Neural progenitor cell (in vitro differentiated cells): ENCODE measurements around the gene SLC14A1. TPM values are rescaled to one million over a fixed set of nuclear protein-coding genes. Genes with fewer than 3 reads are reported as not detected.

Source experiments
- DNase-seq: peaks from one replicate; pipeline ENCODE4 v3.0.0-alpha.2; 2016; ENCODE audit warnings: low spot score
- H2AFZ ChIP-seq: fragments of 200-600 bp; sonication (generic); replicated peaks from 2 replicates; pipeline ENCODE4 v1.6.1; 2016; ENCODE audit warnings: antibody characterized with exemption
- H3F3A ChIP-seq: fragments of 200-600 bp; sonication (generic); 2 replicates; pipeline ENCODE4 v1.6.1; 2016; ENCODE audit warnings: antibody characterized with exemption, low read depth
- H3K27ac ChIP-seq: fragments of 200-600 bp; sonication (generic); 2 replicates; pipeline ENCODE4 v1.5.1; 2016; ENCODE audit warnings: mild to moderate bottlenecking
- H3K27me3 ChIP-seq: fragments of 200-600 bp; sonication (generic); 2 replicates; pipeline ENCODE4 v1.6.1; 2016; ENCODE audit warnings: mild to moderate bottlenecking, moderate library complexity
- H3K36me3 ChIP-seq: fragments of 200-600 bp; sonication (generic); 2 replicates; pipeline ENCODE4 v1.5.1; 2016
- H3K4me1 ChIP-seq: fragments of 200-600 bp; sonication (generic); 2 replicates; pipeline ENCODE4 v1.6.1; 2016; ENCODE audit warnings: mixed run types
- H3K4me2 ChIP-seq: fragments of 200-600 bp; sonication (generic); 2 replicates; pipeline ENCODE4 v1.6.1; 2016
- H3K4me3 ChIP-seq: fragments of 200-600 bp; sonication (generic); 2 replicates; pipeline ENCODE4 v1.5.1; 2016
- H3K79me2 ChIP-seq: fragments of 200-600 bp; sonication (generic); 2 replicates; pipeline ENCODE4 v1.6.1; 2016; ENCODE audit warnings: low read depth
- H3K9ac ChIP-seq: fragments of 200-600 bp; sonication (generic); 2 replicates; pipeline ENCODE4 v1.6.1; 2016
- H3K9me3 ChIP-seq: fragments of 200-600 bp; sonication (generic); 2 replicates; pipeline ENCODE4 v1.5.1; 2016; ENCODE audit warnings: low read depth
- H4K20me1 ChIP-seq: fragments of 200-600 bp; sonication (generic); 2 replicates; pipeline ENCODE4 v1.6.1; 2016; ENCODE audit warnings: low read depth
- H3K27ac Mint-ChIP-seq: 3 replicates; pipeline ENCODE4 v1.8.0; 2021; ENCODE audit warnings: mixed read lengths
- H3K27me3 Mint-ChIP-seq: 2 replicates; pipeline ENCODE4 v1.8.0; 2022; ENCODE audit warnings: low read depth, mild to moderate bottlenecking, inconsistent platforms, moderate library complexity, mixed read lengths; ENCODE audit not compliant: insufficient read depth
- H3K36me3 Mint-ChIP-seq: 3 replicates; pipeline ENCODE4 v1.8.0; 2021; ENCODE audit warnings: mixed read lengths
- H3K4me1 Mint-ChIP-seq: 3 replicates; pipeline ENCODE4 v1.8.0; 2021; ENCODE audit warnings: mixed read lengths
- H3K4me3 Mint-ChIP-seq: 3 replicates; pipeline ENCODE4 v1.8.0; 2021; ENCODE audit warnings: mild to moderate bottlenecking, moderate library complexity, mixed read lengths
- H3K9me3 Mint-ChIP-seq: 3 replicates; pipeline ENCODE4 v1.8.0; 2020; ENCODE audit warnings: mixed read lengths
- CTCF ChIP-seq: fragments of 200-600 bp; sonication (generic); IDR thresholded peaks from 2 replicates; pipeline ENCODE4 v1.5.1; 2017; ENCODE audit warnings: antibody characterized with exemption, mild to moderate bottlenecking
- EZH2 ChIP-seq: fragments of 200-600 bp; sonication (generic); IDR thresholded peaks from 2 replicates; pipeline ENCODE4 v1.6.1; 2017; ENCODE audit warnings: antibody characterized with exemption, mild to moderate bottlenecking, moderate library complexity
- EZH2phosphoT487 ChIP-seq: fragments of 200-600 bp; sonication (generic); IDR thresholded peaks from 2 replicates; pipeline ENCODE4 v1.6.1; 2017; ENCODE audit warnings: antibody characterized with exemption
- total RNA-seq: library from RNA; depleted of rRNA; stranded (reverse); fragments of >200 nt; gene quantifications from 2 replicates; pipeline ENCODE4 v1.2.3, GENCODE V29; 2015; ENCODE audit warnings: low replicate concordance

Gene SLC14A1
- total RNA-seq, 1 donor from 2014 or later: not detected

GRCh38 chr18:45678850-45679249, 45.1 kb upstream of the SLC14A1 start:
- no peaks in the 10 kb centered on the region for H3K9me3 ChIP-seq
- no peaks in the 10 kb centered on the region for H3K9me3 Mint-ChIP-seq
- no peak overlapping the region for H3K9ac ChIP-seq
- no peak for DNase-seq
- no peak for TF ChIP-seq EZH2phosphoT487
- TF ChIP-seq CTCF: no peak
- no peak for TF ChIP-seq EZH2
- no peak overlapping the region for H2AFZ ChIP-seq
- no peaks in the 10 kb centered on the region for H3K4me1 ChIP-seq
- no peaks in the 10 kb centered on the region for H3F3A ChIP-seq
- no peaks in the 10 kb centered on the region for H3K4me1 Mint-ChIP-seq
- no peak overlapping the region for H3K4me3 ChIP-seq
- H4K20me1 ChIP-seq: no peaks in the 10 kb centered on the region
- H3K27me3 ChIP-seq: no peaks in the 10 kb centered on the region
- H3K79me2 ChIP-seq: no peaks in the 10 kb centered on the region
- peaks cover 5% of the 10 kb centered on the region for H3K27me3 Mint-ChIP-seq
- H3K4me3 Mint-ChIP-seq: no peak overlapping the region
- no peaks in the 10 kb centered on the region for H3K36me3 Mint-ChIP-seq
- no peak overlapping the region for H3K27ac Mint-ChIP-seq
- no peaks in the 10 kb centered on the region for H3K36me3 ChIP-seq
- H3K27ac ChIP-seq: no peak overlapping the region
- H3K4me2 ChIP-seq: no peak overlapping the region

GRCh38 chr18:45680066-45680690, 43.8 kb upstream of the SLC14A1 start:
- H4K20me1 ChIP-seq: no peaks in the 10 kb centered on the region
- H3K79me2 ChIP-seq: no peaks in the 10 kb centered on the region
- no peaks in the 10 kb centered on the region for H3K36me3 Mint-ChIP-seq
- H3K4me2 ChIP-seq: no peak overlapping the region
- DNase-seq: no peak
- H3K36me3 ChIP-seq: no peaks in the 10 kb centered on the region
- no peaks in the 10 kb centered on the region for H3K27me3 ChIP-seq
- H3K9me3 Mint-ChIP-seq: no peaks in the 10 kb centered on the region
- TF ChIP-seq EZH2phosphoT487 (no peak), CTCF (no peak), EZH2 (no peak)
- no peak overlapping the region for H3K4me3 ChIP-seq
- H3K4me1 ChIP-seq: no peaks in the 10 kb centered on the region
- H3K4me1 Mint-ChIP-seq: no peaks in the 10 kb centered on the region
- H3F3A ChIP-seq: no peaks in the 10 kb centered on the region
- H2AFZ ChIP-seq: no peak overlapping the region
- no peak overlapping the region for H3K27ac ChIP-seq
- no peak overlapping the region for H3K27ac Mint-ChIP-seq
- H3K27me3 Mint-ChIP-seq: peaks cover 5% of the 10 kb centered on the region
- H3K9ac ChIP-seq: no peak overlapping the region
- no peaks in the 10 kb centered on the region for H3K9me3 ChIP-seq
- no peak overlapping the region for H3K4me3 Mint-ChIP-seq

GRCh38 chr18:45682181-45682580, 41.8 kb upstream of the SLC14A1 start:
- no peak for TF ChIP-seq CTCF
- TF ChIP-seq EZH2phosphoT487: no peak
- no peak for TF ChIP-seq EZH2
- H3K4me1 ChIP-seq: no peaks in the 10 kb centered on the region
- no peak overlapping the region for H2AFZ ChIP-seq
- H3K4me3 ChIP-seq: no peak overlapping the region
- H3K27ac ChIP-seq: no peak overlapping the region
- Mint-ChIP-seq H3K9me3 (no peaks in the 10 kb centered on the region), H3K4me1 (peaks cover 6% of the 10 kb centered on the region), H3K27me3 (peaks cover 2% of the 10 kb centered on the region), H3K36me3 (no peaks in the 10 kb centered on the region), H3K4me3 (no peak overlapping the region), H3K27ac (no peak overlapping the region)
- no peaks in the 10 kb centered on the region for H3K36me3 ChIP-seq
- H3F3A ChIP-seq: no peaks in the 10 kb centered on the region
- H3K4me2 ChIP-seq: no peak overlapping the region
- no peaks in the 10 kb centered on the region for H3K9me3 ChIP-seq
- DNase-seq: no peak
- no peaks in the 10 kb centered on the region for H3K27me3 ChIP-seq
- H3K9ac ChIP-seq: no peak overlapping the region
- no peaks in the 10 kb centered on the region for H4K20me1 ChIP-seq
- no peaks in the 10 kb centered on the region for H3K79me2 ChIP-seq
